ENCODE measurements around the gene FERMT3.

The FERMT3 gene

GRCh38 chr11:64261556-64262080 lies 55.1 kb downstream of the FERMT3 start:
- Mint-ChIP-seq H3K9me3 (no peaks in the 10 kb centered on the region), H3K4me1 (peaks cover 11% of the 10 kb centered on the region), H3K4me3 (no peak overlapping the region), H3K27me3 (no peaks in the 10 kb centered on the region), H3K27ac (no peak overlapping the region), H3K36me3 (peaks cover 19% of the 10 kb centered on the region)
- DNase-seq (ENCODE audit: low spot score in 2 of 2) (no peak), ATAC-seq (ENCODE audit: low read depth) (no peak)

DNA sequence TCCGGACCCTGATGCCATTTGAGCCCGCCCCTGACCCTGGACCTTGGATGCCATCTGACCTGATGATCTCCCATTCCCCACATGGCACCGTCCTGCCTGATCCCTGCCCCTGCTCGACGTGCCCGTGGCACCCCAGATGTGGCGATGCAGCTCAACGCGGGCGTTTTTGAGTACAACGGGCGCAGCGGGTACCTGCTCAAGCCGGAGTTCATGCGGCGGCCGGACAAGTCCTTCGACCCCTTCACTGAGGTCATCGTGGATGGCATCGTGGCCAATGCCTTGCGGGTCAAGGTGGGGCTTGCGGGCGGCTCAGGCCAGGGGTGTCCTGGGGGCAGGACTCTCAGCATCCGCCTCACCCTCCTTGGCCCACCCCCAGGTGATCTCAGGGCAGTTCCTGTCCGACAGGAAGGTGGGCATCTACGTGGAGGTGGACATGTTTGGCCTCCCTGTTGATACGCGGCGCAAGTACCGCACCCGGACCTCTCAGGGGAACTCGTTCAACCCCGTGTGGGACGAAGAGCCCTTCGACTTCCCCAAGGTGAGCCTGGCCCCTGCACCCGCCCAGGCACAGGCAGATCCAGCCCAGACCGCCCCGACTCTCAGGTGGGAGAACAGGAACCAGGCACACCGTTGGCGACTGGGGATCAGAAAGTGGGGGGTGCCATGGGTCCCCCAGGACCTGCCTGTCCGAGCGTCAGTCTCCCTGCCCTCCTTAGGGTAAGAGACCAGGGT lies 55.9 kb downstream of the FERMT3 start:
- ATAC-seq (ENCODE audit: low read depth) (no peak), DNase-seq (ENCODE audit: low spot score in 2 of 2) (no peak)
- Mint-ChIP-seq H3K4me3 (no peak overlapping the region), H3K9me3 (no peaks in the 10 kb centered on the region), H3K4me1 (peaks cover 11% of the 10 kb centered on the region), H3K27me3 (no peaks in the 10 kb centered on the region), H3K27ac (no peak overlapping the region), H3K36me3 (peaks cover 19% of the 10 kb centered on the region)

DNA sequence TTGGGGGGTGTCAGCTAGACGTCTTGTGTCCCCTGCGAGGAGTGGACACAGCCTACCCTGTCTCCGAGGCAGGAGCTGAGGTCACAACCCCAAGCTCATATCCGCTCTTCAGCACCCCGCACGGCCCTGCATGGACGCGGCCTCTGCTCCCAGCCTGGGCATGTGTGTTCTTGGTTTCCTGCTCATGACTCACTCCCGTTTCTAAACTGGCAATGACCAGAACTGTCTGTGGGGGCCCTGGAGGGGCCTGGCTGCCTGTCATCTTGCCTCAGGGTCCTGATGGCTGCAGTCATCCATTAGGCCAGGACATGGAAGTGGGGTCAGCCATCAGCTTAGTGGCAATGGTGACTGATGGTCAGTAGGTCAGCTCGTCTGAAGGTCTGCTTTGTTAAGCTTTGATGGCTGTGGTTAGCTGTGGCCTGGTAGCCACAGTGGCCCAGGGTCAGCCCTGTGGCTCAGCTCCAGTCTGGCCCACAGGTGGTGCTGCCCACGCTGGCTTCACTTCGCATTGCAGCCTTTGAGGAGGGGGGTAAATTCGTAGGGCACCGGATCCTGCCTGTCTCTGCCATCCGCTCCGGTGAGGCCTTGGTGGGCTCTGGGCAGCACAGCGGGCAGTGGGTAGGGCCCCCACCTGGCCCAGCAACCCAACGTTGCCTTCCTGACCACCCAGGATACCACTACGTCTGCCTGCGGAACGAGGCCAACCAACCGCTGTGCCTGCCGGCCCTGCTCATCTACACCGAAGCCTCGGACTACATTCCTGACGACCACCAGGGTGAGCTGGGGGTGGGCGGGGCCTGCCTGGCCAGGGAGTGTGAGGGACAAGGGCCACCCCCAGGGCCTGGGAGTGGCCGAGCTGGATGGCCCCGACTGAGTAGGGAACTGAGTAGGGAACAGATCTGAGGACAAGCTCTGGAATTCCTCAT lies 56.8 kb downstream of the FERMT3 start:
- Mint-ChIP-seq H3K27ac (no peak overlapping the region), H3K9me3 (no peaks in the 10 kb centered on the region), H3K4me3 (no peak overlapping the region), H3K27me3 (no peaks in the 10 kb centered on the region), H3K36me3 (peaks cover 16% of the 10 kb centered on the region), H3K4me1 (peaks cover 11% of the 10 kb centered on the region)
- DNase-seq (ENCODE audit: low spot score in 2 of 2) = no peak
- ATAC-seq (ENCODE audit: low read depth) = no peak

GRCh38 chr11:64263947-64264317 lies 57.4 kb downstream of the FERMT3 start:
- Mint-ChIP-seq H3K9me3 (no peaks in the 10 kb centered on the region), H3K27ac (no peak overlapping the region), H3K4me3 (no peak overlapping the region), H3K36me3 (peaks cover 16% of the 10 kb centered on the region), H3K4me1 (peaks cover 15% of the 10 kb centered on the region), H3K27me3 (no peaks in the 10 kb centered on the region)
- no peak for DNase-seq (ENCODE audit: low spot score in 2 of 2)
- no peak for ATAC-seq (ENCODE audit: low read depth)

- no peak overlapping the region for H3K4me3 Mint-ChIP-seq
- peaks cover 14% of the 10 kb centered on the region for H3K36me3 Mint-ChIP-seq
- H3K27me3 Mint-ChIP-seq = no peaks in the 10 kb centered on the region
- peaks cover 17% of the 10 kb centered on the region for H3K4me1 Mint-ChIP-seq
- DNase-seq (ENCODE audit: low spot score in 2 of 2) (no peak), ATAC-seq (ENCODE audit: low read depth) (no peak)
- H3K27ac Mint-ChIP-seq = no peak overlapping the region
- H3K9me3 Mint-ChIP-seq = no peaks in the 10 kb centered on the region
These were observed 57.9 kb downstream of the FERMT3 start for GRCh38 chr11:64264371-64264852.

DNA sequence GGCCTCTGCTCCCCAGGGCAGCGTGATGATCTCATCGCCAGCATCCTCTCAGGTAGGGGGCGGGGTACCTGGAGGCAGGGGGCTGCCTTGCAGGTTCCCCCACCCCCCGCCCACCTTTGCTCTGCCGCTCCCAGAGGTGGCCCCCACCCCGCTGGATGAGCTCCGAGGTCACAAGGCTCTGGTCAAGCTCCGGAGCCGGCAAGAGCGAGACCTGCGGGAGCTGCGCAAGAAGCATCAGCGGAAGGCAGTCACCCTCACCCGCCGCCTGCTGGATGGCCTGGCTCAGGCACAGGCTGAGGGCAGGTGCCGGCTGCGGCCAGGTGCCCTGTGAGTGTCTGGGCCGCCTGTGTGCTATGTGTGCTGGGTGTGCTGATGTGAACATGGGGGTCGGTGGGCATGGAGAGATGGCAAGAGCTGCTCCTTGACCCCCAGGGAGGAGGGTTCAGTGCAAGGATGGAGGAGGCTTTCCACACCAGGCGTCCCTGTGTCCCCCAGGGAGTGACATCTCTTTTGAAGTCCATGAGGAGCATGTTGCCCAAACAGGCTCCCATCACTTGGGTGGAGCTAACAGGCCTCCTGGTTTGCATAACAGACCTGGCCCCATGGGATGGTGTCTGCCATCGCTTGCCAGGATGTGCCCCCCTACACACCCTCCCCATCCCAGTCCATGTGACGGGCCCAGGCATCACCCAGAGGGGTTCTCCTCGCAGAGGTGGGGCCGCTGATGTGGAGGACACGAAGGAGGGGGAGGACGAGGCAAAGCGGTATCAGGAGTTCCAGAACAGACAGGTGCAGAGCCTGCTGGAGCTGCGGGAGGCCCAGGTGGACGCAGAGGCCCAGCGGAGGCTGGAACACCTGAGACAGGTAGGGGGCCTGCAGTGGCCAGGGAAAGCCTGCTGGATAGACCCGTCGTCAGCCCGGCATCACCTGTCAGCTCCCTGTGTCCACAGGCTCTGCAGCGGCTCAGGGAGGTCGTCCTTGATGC lies 58.9 kb downstream of the FERMT3 start:
- H3K4me3 Mint-ChIP-seq = no peak overlapping the region

GRCh38 chr11:64266339-64266738 lies 59.8 kb downstream of the FERMT3 start:
- no peak overlapping the region for H3K4me3 Mint-ChIP-seq
- H3K27me3 Mint-ChIP-seq = no peaks in the 10 kb centered on the region
- DNase-seq (ENCODE audit: low spot score in 2 of 2) (no peak), ATAC-seq (ENCODE audit: low read depth) (no peak)
- H3K27ac Mint-ChIP-seq = no peak overlapping the region
- H3K9me3 Mint-ChIP-seq = no peaks in the 10 kb centered on the region
- peaks cover 4% of the 10 kb centered on the region for H3K36me3 Mint-ChIP-seq
- peaks cover 13% of the 10 kb centered on the region for H3K4me1 Mint-ChIP-seq

More for the DNA sequence above, 58.9 kb downstream of the FERMT3 start:
- ATAC-seq (ENCODE audit: low read depth) (no peak), DNase-seq (ENCODE audit: low spot score in 2 of 2) (no peak)
- no peaks in the 10 kb centered on the region for H3K9me3 Mint-ChIP-seq
- peaks cover 9% of the 10 kb centered on the region for H3K4me1 Mint-ChIP-seq
- peaks cover 4% of the 10 kb centered on the region for H3K36me3 Mint-ChIP-seq
- no peaks in the 10 kb centered on the region for H3K27me3 Mint-ChIP-seq
- H3K27ac Mint-ChIP-seq = no peak overlapping the region

DNA sequence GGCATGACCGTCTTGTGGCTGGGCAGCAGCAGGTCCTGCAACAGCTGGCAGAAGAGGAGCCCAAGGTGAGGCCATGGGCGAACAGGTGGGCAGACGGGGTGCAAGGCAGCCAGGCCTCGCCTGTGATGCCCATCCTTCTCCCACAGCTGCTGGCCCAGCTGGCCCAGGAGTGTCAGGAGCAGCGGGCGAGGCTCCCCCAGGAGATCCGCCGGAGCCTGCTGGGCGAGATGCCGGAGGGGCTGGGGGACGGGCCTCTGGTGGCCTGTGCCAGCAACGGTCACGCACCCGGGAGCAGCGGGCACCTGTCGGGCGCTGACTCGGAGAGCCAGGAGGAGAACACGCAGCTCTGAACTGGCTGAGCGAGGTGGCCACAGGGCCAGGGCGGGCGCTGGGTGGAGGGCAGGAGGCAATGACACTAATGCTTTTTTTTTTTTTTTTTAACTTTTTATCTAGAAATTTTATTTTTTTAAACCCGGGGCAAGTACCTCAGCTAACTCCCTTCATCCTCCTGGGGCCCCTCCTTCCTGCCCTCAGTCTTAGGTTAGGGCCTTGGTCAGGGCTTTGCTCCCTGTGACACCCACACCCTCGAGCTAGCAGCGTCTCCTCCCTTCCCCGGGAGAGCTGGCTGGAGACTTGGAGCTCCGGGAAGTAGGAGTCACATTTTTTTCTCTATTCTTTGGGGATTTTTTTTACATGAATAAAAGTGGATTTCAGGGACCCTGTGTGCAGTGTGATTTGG lies 60.9 kb downstream of the FERMT3 start:
- Mint-ChIP-seq H3K4me3 (peak overlapping the region; percentile 46), H3K36me3 (peaks cover 2% of the 10 kb centered on the region)

DNA sequence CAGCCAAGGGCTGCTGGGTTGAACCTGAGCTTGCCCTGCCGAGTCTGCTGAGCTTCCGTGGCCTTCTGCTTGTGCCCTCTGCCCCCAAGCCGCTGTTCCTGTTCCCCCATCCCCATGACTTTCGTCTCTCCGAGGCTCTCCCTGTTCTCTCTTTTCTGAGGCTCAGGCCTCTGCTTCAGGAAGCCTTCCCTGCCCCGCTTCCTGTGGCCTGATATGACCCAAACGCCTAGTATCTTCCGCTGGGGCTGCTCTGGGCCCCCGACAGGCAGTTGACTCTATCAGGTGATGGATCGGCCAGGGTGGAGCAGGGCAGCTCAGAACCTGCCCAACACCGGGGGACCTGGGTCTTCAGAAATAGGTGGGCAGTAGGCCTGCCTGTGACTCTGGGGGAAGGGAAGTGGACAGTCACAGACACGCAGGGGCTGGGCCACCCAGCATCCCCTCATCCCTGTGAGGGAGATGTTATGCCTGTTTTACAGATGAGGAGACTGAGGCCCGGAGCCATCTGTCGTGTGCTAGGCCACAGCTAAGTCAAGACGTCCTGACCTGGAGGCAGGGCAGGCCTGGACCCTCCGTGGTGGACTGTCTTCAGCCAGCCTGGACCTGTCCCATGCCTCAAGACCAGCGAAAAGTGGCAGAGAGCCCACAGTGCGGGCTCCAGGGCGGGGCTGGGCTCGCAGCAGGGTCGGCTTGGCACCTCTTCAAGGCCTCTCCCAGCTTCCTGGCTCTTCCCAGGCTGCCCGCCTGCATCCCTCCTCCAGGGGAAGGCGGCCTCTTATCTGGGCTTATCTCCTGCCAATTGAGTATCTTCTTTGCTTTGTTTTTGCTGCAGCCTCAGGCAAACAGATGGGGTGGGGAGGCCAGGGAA lies 61.7 kb downstream of the FERMT3 start:
- DNase-seq (ENCODE audit: low spot score in 2 of 2) (no peak), ATAC-seq (ENCODE audit: low read depth) (no peak)
- H3K9me3 Mint-ChIP-seq = no peaks in the 10 kb centered on the region
- H3K4me1 Mint-ChIP-seq = peaks cover 13% of the 10 kb centered on the region
- H3K27me3 Mint-ChIP-seq = no peaks in the 10 kb centered on the region
- peak overlapping the region; percentile 95 for H3K27ac Mint-ChIP-seq
- H3K4me3 Mint-ChIP-seq = peak overlapping the region; percentile 97
- no peaks in the 10 kb centered on the region for H3K36me3 Mint-ChIP-seq

More for the DNA sequence above, 60.9 kb downstream of the FERMT3 start:
- DNase-seq (ENCODE audit: low spot score in 2 of 2) (no peak), ATAC-seq (ENCODE audit: low read depth) (no peak)
- H3K4me1 Mint-ChIP-seq = peaks cover 13% of the 10 kb centered on the region
- H3K27me3 Mint-ChIP-seq = no peaks in the 10 kb centered on the region
- no peak overlapping the region for H3K27ac Mint-ChIP-seq
- no peaks in the 10 kb centered on the region for H3K9me3 Mint-ChIP-seq

DNA sequence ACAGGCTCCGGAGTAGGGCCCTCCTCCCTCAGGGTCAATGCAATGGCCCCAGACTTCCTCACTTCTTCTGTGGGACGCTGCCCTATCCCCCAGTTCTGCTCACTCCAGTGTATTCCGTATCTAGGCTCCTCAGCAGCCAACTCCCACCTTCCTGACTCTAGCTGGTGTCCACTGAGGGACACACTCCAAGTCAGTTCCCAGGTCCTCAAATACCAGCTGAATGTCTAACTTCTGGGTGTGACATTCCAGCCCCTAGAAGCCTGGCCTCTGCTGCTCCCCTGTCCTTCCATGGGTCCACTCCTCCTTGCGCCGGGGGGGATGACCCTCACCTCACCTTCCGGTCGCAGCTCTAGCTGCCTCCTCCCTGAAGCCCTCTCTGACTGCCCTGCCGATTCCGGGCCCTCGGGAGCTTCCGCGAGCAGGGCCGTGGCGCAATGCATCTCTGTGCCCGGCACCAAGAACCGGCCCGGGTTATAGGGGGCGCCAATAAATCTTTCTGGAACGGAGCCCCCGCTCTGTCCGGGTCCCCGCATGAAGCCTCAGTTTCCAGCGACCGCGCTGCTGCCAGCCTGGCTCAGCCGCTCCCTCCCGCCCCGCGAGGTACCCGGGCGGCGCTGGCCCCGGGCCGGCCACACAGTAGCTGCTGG lies 62.5 kb downstream of the FERMT3 start:
- no peaks in the 10 kb centered on the region for H3K36me3 Mint-ChIP-seq
- H3K4me1 Mint-ChIP-seq = peaks cover 13% of the 10 kb centered on the region
- H3K9me3 Mint-ChIP-seq = no peaks in the 10 kb centered on the region
- ATAC-seq (ENCODE audit: low read depth) (no peak), DNase-seq (ENCODE audit: low spot score in 2 of 2) (no peak)
- peak overlapping the region; percentile 97 for H3K4me3 Mint-ChIP-seq
- peak overlapping the region; percentile 95 for H3K27ac Mint-ChIP-seq
- H3K27me3 Mint-ChIP-seq = no peaks in the 10 kb centered on the region

DNA sequence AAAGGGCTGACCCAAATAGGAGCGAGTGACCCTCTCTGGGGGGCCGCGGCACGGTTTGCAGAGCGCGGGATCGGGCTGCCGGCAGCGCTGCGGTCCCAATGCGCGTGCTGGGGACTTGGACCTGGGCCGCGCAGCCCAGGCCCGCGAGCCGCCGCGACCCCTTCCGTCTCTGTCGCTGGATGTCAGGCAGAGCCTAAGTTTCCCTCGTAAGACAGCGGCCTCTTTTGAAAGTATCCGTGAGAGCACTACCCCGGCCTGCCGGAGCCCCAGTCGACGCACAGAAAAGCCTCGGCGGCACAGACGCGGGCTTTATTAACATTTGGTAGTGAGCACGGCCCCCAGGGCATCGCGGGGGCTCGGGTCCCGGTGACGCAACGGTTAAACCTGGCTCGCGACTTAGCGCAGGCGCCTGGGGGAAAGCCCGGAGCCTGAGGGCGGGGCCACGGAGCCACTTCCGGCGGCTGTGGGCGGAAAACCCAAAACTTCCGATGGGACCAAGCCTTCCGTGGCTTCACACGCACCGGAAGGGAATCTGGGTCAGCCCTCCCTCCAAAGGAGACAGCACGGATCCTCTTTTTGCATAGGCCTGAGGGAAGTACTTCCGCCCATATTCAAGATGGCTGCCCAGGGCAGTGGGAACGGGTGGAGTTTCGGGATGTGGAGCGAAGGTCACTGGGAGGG lies 63.2 kb downstream of the FERMT3 start:
- Mint-ChIP-seq H3K9me3 (no peaks in the 10 kb centered on the region), H3K4me3 (peak overlapping the region; percentile 97), H3K27me3 (no peaks in the 10 kb centered on the region), H3K4me1 (peaks cover 13% of the 10 kb centered on the region), H3K27ac (peak overlapping the region; percentile 95), H3K36me3 (no peaks in the 10 kb centered on the region)
- ATAC-seq (ENCODE audit: low read depth) (peak; percentile 70), DNase-seq (ENCODE audit: low spot score in 2 of 2) (peak; percentile 88 to 91)

All from memory B cell (primary cell).